Central memory CD4-positive, alpha-beta T cell (primary cell): ENCODE data around the gene LY6G6D.

Experiments used
- DNase-seq: peaks from one replicate; pipeline ENCODE4 v3.0.0; 2022

Gene LY6G6D

DNA sequence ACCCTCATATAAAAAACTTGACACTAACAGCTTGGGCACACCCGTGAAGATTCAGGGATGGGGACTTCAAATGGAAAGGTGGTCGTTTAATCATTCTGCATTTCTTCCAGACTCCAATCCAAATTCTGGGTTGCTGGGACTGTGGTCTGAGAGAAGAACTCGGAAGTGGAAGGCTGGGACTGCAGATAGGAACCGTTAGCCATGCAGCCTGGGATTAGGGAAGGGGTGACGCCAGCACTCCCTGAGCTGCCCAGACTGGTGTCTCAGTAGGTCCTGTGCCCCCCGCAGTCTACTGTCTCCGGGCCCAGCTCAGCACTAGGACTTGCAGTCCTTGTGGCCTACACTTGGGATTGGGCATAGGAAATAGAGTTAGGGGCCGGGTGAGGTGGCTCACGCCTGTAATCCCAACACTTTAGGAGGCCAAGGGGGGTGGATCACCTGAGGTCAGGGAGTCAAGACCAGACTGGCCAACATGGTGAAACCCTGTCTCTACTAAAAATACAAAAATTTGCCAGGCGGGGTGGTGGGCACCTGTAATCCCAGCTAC lies 21.7 kb downstream of the LY6G6D start:
- no peak for DNase-seq

DNA sequence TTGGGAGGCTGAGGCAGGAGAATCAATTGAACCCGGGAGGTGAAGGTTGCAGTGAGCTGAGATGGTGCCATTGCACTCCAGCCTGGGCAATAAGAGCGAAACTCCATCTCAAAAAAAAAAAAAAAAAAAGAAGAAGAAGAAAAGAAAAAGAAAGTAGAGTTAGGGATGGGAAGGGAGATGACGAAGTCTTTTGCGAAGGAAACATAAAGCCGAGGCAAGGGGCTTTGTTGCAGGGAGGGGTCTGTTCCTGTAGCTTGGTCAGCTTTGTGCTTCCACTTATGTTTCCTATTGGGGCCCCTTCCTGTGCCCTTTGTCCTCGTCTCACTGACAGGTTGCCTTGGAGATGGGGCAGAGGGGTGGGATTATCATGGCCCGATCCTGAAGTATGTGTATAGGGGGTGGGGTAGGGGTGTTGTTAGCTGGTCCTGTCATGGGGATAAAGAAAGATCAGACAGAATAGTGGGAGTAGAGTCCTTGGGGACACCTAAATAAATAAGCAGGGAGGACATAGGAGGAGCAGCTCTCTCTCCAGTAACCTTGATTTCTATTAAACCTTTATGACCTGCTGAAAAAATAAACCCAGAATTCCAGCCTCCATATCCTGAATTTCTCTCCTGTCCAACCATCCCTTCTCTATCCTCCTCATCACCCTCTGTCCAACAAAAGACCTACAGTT lies 22.3 kb downstream of the LY6G6D start:
- DNase-seq = no peak

GRCh38 chr6:31737991-31738979 lies 23.1 kb downstream of the LY6G6D start:
- DNase-seq = peak; percentile 83

DNA sequence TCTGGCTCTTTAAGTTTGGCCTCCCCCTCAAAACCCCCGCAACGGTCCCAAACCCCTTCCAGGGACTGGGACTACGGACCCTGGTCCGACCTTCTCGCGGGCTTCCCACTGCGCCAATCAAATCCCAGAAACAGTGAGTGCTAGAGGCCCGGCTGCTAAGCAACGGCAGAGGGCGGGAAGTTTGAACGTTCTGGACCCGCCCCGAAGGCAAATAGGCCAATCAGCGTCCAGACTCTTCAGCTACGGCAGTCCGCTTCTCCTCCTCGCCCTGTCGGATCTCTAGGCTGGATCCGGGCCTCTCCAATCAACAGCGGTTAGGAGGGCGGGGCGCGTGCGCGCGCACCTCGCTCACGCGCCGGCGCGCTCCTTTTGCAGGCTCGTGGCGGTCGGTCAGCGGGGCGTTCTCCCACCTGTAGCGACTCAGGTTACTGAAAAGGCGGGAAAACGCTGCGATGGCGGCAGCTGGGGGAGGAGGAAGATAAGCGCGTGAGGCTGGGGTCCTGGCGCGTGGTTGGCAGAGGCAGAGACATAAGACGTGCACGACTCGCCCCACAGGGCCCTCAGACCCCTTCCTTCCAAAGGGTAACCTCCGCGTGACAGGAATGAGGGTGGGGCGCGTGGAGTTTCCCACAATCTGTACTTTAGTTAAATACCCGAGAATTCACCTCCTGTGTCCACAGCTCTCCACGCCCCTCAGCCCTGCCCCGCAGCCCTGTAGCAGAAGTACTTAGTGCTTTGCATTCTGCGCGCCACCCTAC lies 24.7 kb downstream of the LY6G6D start, which contains the start of gene MSH5:
Gene MSH5 (plus strand): TSS at position 367 of the 758 bp plus-strand sequence. CDS start 462 bp downstream, outside the sequence.
- peak; percentile 94 for DNase-seq

DNA sequence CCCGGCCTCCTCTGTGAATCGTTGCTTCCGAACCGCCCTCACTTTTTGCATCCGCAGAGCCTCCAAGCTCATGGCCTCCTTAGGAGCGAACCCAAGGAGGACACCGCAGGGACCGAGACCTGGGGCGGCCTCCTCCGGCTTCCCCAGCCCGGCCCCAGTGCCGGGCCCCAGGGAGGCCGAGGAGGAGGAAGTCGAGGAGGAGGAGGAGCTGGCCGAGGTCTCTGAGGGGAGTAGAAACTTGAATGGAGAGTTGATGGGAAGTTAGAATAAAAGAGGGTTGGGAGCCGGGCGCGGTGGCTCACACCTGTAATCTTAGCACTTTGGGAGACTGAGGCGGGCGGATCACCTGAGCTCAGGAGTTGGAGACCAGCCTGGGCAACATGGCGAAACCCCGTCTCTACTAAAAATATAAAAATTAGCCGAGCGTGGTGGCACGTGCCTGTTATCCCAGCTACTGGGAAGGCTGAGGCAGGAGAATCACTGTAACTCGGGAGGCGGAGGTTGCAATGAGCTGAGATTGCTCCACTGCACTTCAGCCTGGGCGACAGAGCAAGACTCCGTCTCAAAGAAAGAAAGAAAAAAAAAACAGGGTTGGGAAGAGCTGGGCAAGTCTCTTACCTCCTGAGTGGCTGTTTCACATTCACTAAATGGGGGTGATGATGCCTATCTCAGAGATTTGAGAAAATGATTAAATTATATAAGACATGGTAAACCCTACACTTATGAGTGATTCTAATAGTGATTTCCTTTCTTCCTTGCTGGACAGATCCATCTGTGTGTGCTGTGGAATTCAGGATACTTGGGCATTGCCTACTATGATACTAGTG lies 25.5 kb downstream of the LY6G6D start:
- no peak for DNase-seq

- no peak for DNase-seq
These were observed 26.7 kb downstream of the LY6G6D start for GRCh38 chr6:31741815-31742214.

GRCh38 chr6:31742894-31743293 lies 27.7 kb downstream of the LY6G6D start:
- DNase-seq = no peak

DNA sequence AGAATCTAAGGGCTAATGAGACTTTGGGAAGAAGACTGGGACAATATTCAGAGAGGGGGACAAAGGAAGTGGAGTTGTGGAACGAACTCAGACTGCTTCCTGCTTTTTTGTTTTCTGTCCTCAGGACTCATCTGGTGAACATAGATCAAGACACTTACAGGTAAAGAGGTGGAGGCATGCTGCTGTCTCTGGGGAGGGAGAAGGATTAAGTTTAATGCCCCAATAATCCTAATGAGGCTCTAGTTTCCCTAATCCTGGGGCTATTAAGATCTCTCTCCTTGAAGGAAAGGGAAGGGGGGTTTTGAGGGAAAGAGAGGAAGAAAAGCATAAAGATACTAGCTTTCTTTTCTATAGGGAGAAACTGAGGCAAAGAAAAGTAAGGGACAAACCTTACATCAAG lies 29.3 kb downstream of the LY6G6D start:
- no peak for DNase-seq

DNA sequence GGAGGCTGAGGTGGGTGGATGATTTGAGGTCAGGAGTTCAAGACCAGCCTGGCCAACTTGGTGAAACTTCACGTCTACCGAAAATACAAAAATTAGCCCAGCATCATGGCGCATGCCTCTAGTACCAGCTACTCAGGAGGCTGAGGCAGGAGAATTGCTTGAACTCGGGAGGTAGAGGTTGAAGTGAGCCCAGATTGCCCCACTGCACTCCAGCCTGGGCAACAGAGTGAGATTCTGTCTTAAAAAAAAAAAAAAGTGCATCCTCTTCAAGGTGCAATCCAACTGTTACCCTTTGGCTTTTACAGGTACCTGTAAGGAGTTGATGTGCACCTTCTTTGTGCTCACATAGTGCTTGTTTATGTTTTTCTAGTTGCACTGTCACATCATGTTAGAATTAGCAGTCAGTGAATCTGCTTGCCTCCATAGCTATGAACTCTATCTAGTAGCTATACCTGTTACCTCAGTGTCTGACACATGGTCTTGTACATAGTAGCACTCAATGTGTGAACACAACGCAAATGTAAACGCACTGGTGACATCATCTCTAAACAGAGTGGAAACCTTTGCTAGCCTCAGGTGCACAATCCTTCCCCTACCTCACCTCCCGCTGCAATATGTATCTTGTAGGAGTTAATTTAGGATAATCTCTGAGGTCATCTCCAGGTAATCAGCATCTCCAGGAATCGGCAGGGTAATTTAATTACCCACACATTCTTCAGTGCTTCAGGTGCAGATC lies 34.3 kb downstream of the LY6G6D start:
- no peak for DNase-seq

DNA sequence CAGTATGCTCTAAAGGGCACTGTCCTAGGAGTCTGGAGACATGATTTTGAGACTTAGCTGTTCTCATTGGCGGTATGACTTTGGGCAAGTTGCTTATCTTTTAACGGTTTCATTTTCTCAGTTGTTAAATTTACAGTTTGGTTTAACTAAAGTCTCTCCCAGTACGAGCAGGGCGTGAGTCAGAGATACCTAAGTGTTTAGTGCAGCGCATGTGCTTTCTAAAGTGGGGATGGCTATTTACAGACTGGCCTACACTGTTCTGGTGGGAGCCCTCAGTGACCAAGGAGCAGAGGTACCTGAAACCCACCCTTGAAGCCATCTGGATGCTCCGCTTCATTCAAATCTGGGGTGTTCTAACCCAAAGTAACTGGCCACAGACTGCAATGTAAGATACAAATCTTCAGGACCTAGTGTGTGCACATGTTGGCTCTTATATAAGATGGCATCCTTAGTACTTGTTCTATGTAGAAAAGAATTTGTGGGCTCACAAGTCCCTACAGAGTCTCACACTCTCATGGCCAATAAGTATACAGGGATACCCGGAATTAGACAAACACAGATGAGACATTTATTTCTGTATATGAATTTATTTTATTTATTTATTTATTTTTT lies 35.4 kb downstream of the LY6G6D start:
- no peak for DNase-seq

DNA sequence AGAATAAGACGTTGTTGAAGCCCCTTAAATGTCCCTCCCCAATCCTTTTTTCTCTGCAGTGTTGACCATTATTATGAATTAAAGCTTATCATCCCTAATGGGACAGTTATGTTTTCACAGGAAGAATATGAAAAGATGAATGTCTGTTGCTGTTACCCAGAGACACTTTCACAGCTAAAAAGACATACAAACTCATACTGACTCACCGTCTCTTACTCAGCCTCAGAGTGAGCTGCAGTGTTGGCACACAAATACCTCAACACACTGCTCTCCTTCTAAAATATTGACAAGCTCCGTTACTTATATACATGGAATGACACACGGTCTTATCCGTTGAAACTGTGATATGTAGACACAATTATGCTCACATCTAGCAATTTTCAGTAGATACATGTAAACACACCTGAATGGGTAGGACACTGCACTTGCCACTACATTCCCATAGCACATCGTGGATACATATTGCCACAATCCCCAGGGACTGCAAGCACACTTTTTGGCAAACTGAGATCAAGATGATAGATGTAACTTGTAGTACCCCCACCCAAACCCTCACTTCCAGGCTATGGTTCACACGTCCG lies 37.7 kb downstream of the LY6G6D start:
- DNase-seq = no peak

DNA sequence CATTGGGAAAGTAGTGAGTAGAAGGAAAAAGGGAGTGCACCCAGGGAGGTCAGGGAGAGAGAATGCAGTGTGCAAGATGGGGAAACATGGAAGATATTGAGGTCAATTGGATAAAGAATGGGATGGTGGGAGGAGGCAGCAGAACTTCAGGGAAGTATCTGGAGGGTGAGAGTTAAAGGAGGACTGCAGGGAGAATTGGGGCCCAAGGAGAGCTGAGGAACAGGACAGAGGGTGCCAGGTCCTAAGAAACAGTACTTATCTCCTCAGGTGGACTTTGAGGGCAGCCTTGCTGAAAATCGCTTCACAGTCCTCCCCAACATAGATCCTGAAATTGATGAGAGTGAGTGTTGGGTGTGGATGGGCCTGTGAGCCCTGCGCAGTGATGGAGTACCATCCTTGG lies 43.1 kb downstream of the LY6G6D start:
- DNase-seq = no peak

DNA sequence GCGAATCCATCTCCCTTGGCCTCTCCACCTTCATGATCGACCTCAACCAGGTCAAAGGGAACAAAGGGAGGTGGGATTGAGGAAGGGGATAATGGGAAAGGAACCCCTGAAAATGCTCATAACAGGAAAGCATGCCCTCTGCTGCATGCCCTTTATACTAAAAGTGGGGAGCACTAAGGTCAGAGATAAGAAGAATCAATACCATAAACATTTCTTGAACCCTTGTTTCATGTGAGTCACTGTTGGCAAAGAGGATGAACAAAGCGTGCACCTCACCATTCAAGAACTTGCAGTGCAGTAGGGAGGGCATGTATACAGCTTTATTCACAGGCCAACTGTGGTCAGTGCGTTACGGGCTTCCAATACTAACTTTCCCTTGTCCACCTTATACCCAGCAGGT lies 45.6 kb downstream of the LY6G6D start:
- DNase-seq = no peak

- DNase-seq = no peak
These were observed 46.2 kb downstream of the LY6G6D start for GRCh38 chr6:31761343-31761742.

DNA sequence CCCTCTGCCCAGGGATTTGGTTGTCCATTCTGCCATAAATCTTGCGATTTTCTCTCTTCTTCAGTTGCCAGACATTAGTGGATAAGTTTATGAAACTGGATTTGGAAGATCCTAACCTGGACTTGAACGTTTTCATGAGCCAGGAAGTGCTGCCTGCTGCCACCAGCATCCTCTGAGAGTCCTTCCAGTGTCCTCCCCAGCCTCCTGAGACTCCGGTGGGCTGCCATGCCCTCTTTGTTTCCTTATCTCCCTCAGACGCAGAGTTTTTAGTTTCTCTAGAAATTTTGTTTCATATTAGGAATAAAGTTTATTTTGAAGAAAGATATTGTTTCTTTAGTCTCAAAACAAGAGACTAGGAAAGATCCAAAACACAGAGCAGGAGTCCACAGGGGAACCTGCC lies 47.2 kb downstream of the LY6G6D start, which contains the start of gene SAPCD1:
Gene SAPCD1 (plus strand): TSS at position 301 of the 400 bp plus-strand sequence. CDS start 399 bp downstream, outside the sequence.
- no peak for DNase-seq

DNA sequence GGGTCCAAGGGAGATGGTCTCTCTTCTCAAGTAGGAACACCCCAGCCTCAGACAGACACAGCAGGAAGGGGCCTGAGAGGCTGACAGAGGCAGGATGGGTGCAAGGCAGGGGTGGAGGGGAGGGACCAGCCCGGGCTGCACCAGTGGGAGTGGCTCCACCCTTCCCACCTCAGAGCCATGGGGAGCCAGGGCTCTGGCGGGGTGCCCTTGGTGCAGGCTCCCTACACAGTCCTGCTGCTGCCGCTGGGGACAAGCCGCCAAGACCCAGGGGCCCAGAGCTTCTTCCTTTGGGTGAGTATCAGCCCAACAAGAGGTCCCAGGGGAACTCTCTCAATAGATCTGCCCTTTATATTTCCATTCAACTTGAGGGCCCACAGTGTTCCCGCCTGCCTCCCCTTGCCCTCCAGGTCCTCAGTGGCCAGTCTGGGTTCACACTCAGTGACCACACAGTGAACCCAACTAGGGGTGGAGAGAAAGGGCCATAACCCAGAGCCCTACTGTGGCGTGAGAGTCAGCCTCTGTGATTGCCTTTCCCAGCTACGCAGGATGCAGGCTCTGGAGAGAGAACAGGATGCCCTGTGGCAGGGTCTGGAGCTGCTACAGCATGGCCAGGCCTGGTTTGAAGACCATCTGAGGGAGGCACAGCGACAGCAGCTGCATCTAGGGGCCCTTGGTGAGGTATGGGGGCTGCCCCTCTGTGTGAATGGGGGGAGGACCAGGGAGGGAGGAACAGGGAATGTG lies 47.9 kb downstream of the LY6G6D start:
- no peak for DNase-seq

DNA sequence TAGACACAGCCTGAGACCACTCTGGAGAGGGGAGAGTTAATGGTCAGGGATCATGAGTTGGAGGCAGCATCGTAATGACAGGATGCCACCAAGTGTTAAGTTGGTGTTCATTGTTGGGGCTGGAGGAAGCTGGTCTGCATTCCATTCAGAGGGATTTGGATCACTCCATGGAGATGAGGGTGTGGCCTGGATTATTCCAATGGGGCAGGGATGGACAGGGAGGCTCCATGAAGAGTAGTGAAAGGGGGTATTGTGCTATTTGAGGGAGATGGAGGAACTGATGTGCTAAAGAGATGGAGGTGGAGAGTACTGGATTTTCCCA lies 48.4 kb downstream of the LY6G6D start:
- no peak for DNase-seq

GRCh38 chr6:31764198-31764597 lies 49.0 kb downstream of the LY6G6D start:
- no peak for DNase-seq

DNA sequence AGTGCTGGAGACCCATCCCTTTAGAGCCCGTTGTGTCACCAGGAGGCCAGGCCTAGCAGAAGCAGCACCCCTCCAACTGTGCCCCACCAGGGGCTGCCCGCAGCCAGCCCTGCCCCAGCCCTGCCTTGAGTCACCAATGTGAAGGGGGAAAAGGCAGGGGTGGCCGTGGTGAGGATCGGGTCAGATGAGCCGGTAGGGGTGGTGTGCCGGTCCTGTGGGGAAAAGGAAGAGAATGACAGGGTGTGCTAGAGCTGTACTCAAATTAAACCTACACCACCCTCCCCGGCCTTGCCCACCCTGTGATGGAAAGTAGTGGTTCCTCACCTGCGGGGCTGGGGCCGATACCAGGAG lies 50.4 kb downstream of the LY6G6D start:
- DNase-seq = no peak
